Measurements from ENCODE around the gene PHF23.

DNA sequence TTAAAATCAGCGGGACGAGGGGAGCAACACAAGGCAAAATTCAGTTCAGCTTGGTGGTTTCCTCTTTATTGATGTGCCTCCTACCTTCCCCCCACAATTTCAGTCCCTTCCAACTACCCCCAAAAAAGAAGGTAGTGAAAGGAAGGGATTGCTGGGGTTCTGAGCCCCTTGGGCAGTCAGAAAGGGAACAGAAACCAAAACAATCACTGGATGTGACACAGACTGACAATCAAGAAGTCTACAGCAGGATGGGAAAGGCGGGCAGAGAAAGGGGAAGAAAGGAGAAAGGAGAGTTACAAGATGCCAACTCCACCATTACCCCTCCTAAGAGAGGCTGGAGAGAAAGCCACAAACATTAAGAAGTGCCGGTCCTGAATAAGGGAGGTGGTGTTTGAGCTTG lies 1.1 kb upstream of the PHF23 start:
- TF ChIP-seq POLR2A (IDR thresholded peaks at IDR 0.05; ENCODE audit: borderline replicate concordance, extremely low read depth, insufficient read depth, insufficient read length) (no peak), ZNF274 (IDR thresholded peaks at IDR 0.05; ENCODE audit: low read depth, low read length) (no peak), FOSL1 (IDR thresholded peaks at IDR 0.05; ENCODE audit: low read depth) (no peak), EZH2phosphoT487 (IDR thresholded peaks at IDR 0.05; ENCODE audit: borderline replicate concordance) (no peak), POLR2AphosphoS5 (IDR thresholded peaks at IDR 0.05; ENCODE audit: low read depth, low read length) (no peak), ZFX (IDR thresholded peaks at IDR 0.05) (no peak), JUND (IDR thresholded peaks at IDR 0.05) (no peak), RAD21 (IDR thresholded peaks at IDR 0.05; ENCODE audit: low read depth) (no peak), EZH2 (IDR thresholded peaks at IDR 0.05) (no peak)
- TF ChIP-seq, protein P1, sequence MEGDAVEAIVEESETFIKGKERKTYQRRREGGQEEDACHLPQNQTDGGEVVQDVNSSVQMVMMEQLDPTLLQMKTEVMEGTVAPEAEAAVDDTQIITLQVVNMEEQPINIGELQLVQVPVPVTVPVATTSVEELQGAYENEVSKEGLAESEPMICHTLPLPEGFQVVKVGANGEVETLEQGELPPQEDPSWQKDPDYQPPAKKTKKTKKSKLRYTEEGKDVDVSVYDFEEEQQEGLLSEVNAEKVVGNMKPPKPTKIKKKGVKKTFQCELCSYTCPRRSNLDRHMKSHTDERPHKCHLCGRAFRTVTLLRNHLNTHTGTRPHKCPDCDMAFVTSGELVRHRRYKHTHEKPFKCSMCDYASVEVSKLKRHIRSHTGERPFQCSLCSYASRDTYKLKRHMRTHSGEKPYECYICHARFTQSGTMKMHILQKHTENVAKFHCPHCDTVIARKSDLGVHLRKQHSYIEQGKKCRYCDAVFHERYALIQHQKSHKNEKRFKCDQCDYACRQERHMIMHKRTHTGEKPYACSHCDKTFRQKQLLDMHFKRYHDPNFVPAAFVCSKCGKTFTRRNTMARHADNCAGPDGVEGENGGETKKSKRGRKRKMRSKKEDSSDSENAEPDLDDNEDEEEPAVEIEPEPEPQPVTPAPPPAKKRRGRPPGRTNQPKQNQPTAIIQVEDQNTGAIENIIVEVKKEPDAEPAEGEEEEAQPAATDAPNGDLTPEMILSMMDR (IDR thresholded peaks at IDR 0.05 in 2 of 3, conservative IDR thresholded peaks at IDR 0.05 in 1 of 3; ENCODE audit: borderline replicate concordance in 1 of 3, insufficient read depth in 1 of 3, low read depth in 2 of 3, low read length in 2 of 3): no peak
- TF ChIP-seq, protein P2, sequence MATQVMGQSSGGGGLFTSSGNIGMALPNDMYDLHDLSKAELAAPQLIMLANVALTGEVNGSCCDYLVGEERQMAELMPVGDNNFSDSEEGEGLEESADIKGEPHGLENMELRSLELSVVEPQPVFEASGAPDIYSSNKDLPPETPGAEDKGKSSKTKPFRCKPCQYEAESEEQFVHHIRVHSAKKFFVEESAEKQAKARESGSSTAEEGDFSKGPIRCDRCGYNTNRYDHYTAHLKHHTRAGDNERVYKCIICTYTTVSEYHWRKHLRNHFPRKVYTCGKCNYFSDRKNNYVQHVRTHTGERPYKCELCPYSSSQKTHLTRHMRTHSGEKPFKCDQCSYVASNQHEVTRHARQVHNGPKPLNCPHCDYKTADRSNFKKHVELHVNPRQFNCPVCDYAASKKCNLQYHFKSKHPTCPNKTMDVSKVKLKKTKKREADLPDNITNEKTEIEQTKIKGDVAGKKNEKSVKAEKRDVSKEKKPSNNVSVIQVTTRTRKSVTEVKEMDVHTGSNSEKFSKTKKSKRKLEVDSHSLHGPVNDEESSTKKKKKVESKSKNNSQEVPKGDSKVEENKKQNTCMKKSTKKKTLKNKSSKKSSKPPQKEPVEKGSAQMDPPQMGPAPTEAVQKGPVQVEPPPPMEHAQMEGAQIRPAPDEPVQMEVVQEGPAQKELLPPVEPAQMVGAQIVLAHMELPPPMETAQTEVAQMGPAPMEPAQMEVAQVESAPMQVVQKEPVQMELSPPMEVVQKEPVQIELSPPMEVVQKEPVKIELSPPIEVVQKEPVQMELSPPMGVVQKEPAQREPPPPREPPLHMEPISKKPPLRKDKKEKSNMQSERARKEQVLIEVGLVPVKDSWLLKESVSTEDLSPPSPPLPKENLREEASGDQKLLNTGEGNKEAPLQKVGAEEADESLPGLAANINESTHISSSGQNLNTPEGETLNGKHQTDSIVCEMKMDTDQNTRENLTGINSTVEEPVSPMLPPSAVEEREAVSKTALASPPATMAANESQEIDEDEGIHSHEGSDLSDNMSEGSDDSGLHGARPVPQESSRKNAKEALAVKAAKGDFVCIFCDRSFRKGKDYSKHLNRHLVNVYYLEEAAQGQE (IDR thresholded peaks at IDR 0.05; ENCODE audit: low read depth): no peak

Data from HCT116 (cell line).